Smooth muscle cell (in vitro differentiated cells): ENCODE data around the gene GSX2. TPM values are rescaled to one million over a fixed set of nuclear protein-coding genes. Genes with fewer than 3 reads are reported as not detected.

Experiments
- DNase-seq: peaks from one replicate; lab custom pipeline; 2025; ENCODE audit not compliant: unreplicated experiment; lab: John Stamatoyannopoulos, UW
- H2AFZ ChIP-seq: fragments of 200-600 bp; sonication (generic); 2 replicates; pipeline ENCODE4 v1.6.0; 2016; ENCODE audit warnings: antibody characterized with exemption, low read depth, mild to moderate bottlenecking
- H3F3A ChIP-seq: fragments of 200-600 bp; sonication (generic); 2 replicates; pipeline ENCODE4 v1.6.0; 2017; ENCODE audit warnings: antibody characterized with exemption, low read depth
- H3K27ac ChIP-seq: fragments of 200-600 bp; sonication (generic); 2 replicates; pipeline ENCODE4 v1.5.1; 2016; ENCODE audit warnings: low read depth, mild to moderate bottlenecking
- H3K27me3 ChIP-seq: fragments of 200-600 bp; sonication (generic); 2 replicates; pipeline ENCODE4 v1.6.1; 2016; ENCODE audit warnings: low read depth, mild to moderate bottlenecking
- H3K36me3 ChIP-seq: fragments of 200-600 bp; sonication (generic); 2 replicates; pipeline ENCODE4 v1.5.1; 2016; ENCODE audit warnings: low read depth
- H3K4me1 ChIP-seq: fragments of 200-600 bp; sonication (generic); 2 replicates; pipeline ENCODE4 v1.5.1; 2016; ENCODE audit warnings: low read depth
- H3K4me2 ChIP-seq: fragments of 200-600 bp; sonication (generic); 2 replicates; pipeline ENCODE4 v1.6.0; 2016; ENCODE audit warnings: mild to moderate bottlenecking
- H3K4me3 ChIP-seq: fragments of 200-600 bp; sonication (generic); 2 replicates; pipeline ENCODE4 v1.5.1; 2016; ENCODE audit warnings: mild to moderate bottlenecking
- H3K79me2 ChIP-seq: fragments of 200-600 bp; sonication (generic); 2 replicates; pipeline ENCODE4 v1.6.0; 2016; ENCODE audit warnings: low read depth, mild to moderate bottlenecking
- H3K9ac ChIP-seq: fragments of 200-600 bp; sonication (generic); 2 replicates; pipeline ENCODE4 v1.6.0; 2016; ENCODE audit warnings: low read depth
- H3K9me3 ChIP-seq: fragments of 200-600 bp; sonication (generic); replicated peaks from 2 replicates; pipeline ENCODE4 v1.5.1; 2016; ENCODE audit warnings: low read depth
- H4K20me1 ChIP-seq: fragments of 200-600 bp; sonication (generic); 2 replicates; pipeline ENCODE4 v1.6.0; 2016; ENCODE audit warnings: low read depth
- WGBS: methylation state at CpG from one replicate; pipeline ENCODE4 v1.1.7; 2016; ENCODE audit warnings: low lambda C conversion rate; 5-methylcytosine and 5-hydroxymethylcytosine counted together
- polyA plus RNA-seq: library from polyadenylated mRNA; unstranded; fragments of >200 nt; fragmentation: Nextera tagmentation; extraction: Ambion mirVana; gene quantifications from 2 replicates; pipeline ENCODE4 v1.2.1, GENCODE V29; 2016
- total RNA-seq: library from RNA; depleted of rRNA; stranded (reverse); fragments of >200 nt; gene quantifications from 2 replicates; pipeline ENCODE4 v1.2.3, GENCODE V29; 2014
- TF ChIP-seq, protein P1 (sequence below): fragments of 200-600 bp; sonication (generic); IDR thresholded peaks from 2 replicates; pipeline ENCODE4 v1.5.1; 2017; ENCODE audit warnings: borderline replicate concordance, mild to moderate bottlenecking, antibody characterized with exemption; ENCODE audit not compliant: insufficient read depth, poor library complexity, severe bottlenecking

GSX2 gene
- total and polyA plus RNA-seq, 2 experiments from 2014 or later, result not detected

DNA sequence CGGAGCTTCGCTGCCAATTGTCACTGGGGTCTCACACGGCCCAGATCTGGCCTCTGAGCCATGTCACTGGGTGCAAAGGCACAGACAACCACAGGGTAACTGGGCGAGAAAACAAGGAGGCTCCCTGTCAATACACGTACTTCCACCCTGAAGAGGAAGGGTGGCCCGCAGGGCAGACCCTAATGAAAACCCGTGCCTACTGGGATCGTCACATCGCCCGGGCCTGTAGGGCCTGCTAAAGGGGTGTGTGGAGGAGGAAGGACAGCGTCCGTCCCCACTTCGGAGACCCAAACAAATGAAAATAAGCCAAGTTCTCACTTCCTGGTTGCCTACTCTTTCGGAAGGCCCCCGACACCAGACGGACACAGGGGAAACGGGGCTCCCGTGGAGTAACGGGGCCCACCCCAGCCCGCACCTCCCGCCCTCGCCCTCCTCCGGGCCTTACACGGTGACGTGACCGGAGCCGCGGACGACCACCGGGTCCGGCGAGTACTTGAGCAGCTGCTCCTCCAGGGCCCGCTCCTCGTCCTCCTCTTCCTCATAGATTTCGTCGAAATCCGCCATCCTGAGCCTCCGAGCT, 36.1 kb upstream of the GSX2 start:
- H3K4me3 ChIP-seq, result peak overlapping the region; percentile 96
- no peaks in the 10 kb centered on the region for H3K9me3 ChIP-seq
- no peaks in the 10 kb centered on the region for H3K36me3 ChIP-seq
- TF ChIP-seq, protein P1, sequence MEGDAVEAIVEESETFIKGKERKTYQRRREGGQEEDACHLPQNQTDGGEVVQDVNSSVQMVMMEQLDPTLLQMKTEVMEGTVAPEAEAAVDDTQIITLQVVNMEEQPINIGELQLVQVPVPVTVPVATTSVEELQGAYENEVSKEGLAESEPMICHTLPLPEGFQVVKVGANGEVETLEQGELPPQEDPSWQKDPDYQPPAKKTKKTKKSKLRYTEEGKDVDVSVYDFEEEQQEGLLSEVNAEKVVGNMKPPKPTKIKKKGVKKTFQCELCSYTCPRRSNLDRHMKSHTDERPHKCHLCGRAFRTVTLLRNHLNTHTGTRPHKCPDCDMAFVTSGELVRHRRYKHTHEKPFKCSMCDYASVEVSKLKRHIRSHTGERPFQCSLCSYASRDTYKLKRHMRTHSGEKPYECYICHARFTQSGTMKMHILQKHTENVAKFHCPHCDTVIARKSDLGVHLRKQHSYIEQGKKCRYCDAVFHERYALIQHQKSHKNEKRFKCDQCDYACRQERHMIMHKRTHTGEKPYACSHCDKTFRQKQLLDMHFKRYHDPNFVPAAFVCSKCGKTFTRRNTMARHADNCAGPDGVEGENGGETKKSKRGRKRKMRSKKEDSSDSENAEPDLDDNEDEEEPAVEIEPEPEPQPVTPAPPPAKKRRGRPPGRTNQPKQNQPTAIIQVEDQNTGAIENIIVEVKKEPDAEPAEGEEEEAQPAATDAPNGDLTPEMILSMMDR, result no peak
- peaks cover 36% of the 10 kb centered on the region for H3K4me1 ChIP-seq
- H2AFZ ChIP-seq, result peak overlapping the region; percentile 67
- peak overlapping the region; percentile 99 for H3K9ac ChIP-seq
- under 1% methylated on average over 31 of the region's 38 CpGs for WGBS
- DNase-seq, result no peak
- peaks cover 54% of the 10 kb centered on the region for H3K79me2 ChIP-seq
- H4K20me1 ChIP-seq, result peaks cover 46% of the 10 kb centered on the region
- H3K27ac ChIP-seq, result peak overlapping the region; percentile 99
- H3K27me3 ChIP-seq, result no peaks in the 10 kb centered on the region
- peak overlapping the region; percentile 85 for H3K4me2 ChIP-seq
- H3F3A ChIP-seq, result peaks cover 13% of the 10 kb centered on the region

DNA sequence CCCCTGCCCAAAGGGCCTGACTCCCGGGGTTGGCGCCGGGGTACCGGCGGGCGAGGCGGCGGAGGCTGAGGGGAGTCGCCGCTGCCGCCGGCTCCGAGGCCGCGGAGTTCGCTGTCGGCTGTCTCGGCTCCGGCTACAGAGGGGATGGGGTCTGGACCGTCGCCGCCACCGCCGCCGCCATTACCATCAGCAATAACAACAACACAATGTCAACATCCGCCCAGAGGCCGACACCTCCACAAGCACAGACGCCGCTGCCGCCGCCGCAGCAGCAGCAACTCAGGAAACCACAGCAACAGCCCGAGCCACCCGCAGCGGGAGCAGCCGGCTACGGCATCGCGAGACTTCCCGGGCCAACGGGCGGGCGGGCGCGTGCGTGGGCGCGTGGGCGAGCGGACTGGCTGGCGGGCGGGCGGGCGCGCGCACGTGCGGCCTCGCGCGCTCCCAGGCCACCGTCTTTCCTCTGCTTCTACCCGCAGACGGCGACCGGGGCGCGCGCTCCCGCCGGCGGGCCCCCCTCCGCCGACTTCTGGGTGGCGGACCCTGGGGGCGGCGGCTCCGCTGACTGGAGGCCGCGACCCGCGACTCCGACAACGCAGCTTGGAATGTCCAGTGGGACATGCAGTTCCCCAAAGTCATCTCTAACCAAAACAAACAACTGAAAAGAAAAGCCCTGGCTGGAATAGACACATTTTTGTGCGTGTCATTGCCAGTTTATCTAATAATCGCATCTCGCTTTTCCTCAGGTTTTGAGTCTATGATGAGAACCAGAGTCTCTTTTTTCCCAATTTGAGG, 35.4 kb upstream of the GSX2 start, which contains the start of gene CHIC2:
Gene CHIC2, minus strand, starts transcription at position 289 of the 795 bp plus-strand sequence. CDS start 305 bp downstream, outside the sequence.
- TF ChIP-seq, protein P1, result no peak
- Histone ChIP-seq H3K27me3 (no peaks in the 10 kb centered on the region), H3K79me2 (peaks cover 48% of the 10 kb centered on the region), H4K20me1 (peaks cover 39% of the 10 kb centered on the region), H2AFZ (peak within 1 kb of the TSS; percentile 94), H3F3A (peaks cover 13% of the 10 kb centered on the region), H3K4me3 (peak within 1 kb of the TSS; percentile 96), H3K36me3 (no peaks in the 10 kb centered on the region), H3K4me2 (peak within 1 kb of the TSS; percentile 89), H3K4me1 (peaks cover 36% of the 10 kb centered on the region), H3K9me3 (no peaks in the 10 kb centered on the region), H3K27ac (peak within 1 kb of the TSS; percentile 99), H3K9ac (peak within 1 kb of the TSS; percentile 99)
- WGBS, result 2% methylated on average over 51 of the region's 87 CpGs
- peak; percentile 84 for DNase-seq

DNA sequence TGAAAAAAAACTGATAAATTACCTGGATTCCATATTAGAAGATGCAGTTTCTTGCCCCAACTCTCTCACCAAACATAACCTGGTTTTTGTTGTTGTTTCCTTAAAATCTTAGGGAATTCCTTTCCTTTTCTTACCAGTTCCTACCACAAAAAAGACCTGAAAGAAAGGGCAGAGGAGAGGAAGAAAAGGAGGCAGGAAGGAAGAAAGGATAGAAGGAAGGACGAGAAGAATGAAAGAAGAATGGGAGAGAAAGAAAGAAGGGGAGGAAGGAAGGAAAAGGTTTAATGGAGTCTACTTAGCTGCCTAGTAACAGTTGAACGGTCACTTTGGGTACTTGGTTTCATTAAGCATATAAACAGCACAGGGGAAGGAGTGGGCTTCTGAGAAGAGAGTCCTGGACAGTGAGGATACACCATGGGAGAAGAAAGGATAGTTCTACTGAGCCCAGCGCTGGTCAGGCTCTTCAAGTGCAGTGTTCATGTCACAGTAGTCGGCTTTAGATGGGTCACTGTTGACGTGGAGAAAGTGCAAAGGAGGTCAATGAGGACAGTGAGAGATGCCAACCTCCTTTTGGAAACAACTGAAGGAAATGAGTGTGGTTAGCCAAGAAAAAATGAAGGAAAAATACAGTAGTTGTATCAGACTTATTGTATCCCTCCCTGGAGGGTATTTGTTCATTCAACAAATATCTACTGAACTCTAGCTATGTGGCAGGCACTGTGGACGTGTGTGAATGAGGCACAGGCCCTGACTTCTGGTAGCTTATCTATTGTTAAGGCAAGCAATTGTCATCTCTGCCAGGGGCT, 34.5 kb upstream of the GSX2 start:
- H3K9me3 ChIP-seq, result no peaks in the 10 kb centered on the region
- H3K27ac ChIP-seq, result peak overlapping the region; percentile 99
- peaks cover 13% of the 10 kb centered on the region for H3F3A ChIP-seq
- H3K79me2 ChIP-seq, result peaks cover 38% of the 10 kb centered on the region
- H4K20me1 ChIP-seq, result peaks cover 29% of the 10 kb centered on the region
- peak overlapping the region; percentile 90 for H3K9ac ChIP-seq
- no peaks in the 10 kb centered on the region for H3K27me3 ChIP-seq
- TF ChIP-seq, protein P1, result no peak
- H3K4me1 ChIP-seq, result peaks cover 36% of the 10 kb centered on the region
- H2AFZ ChIP-seq, result peak overlapping the region; percentile 94
- DNase-seq, result no peak
- H3K4me2 ChIP-seq, result peak overlapping the region; percentile 89
- H3K36me3 ChIP-seq, result no peaks in the 10 kb centered on the region
- WGBS, result 66% methylated on average over 6 of the region's 6 CpGs
- H3K4me3 ChIP-seq, result peak overlapping the region; percentile 96
